ENCODE results near the gene SYNPO2.

GRCh38 chr4:118898221-118898620 lies 9.6 kb downstream of the SYNPO2 start:
- TF ChIP-seq CTCF (conservative IDR thresholded peaks at IDR 0.05; ENCODE audit: low read depth, low read length): no peak
- no peak for TF ChIP-seq EZH2phosphoT487 (IDR thresholded peaks at IDR 0.05; ENCODE audit: borderline replicate concordance, low read length)
- TF ChIP-seq EZH2 (IDR thresholded peaks at IDR 0.05; ENCODE audit: low read length, unreplicated experiment): no peak
